GM19395 (cell line): ENCODE data around the gene IARS2.
A peak's percentile ranks its signal among the peaks of the same experiment; 100 is the strongest.
"Not testable (repeated sequence)": the region's sequence is repeated elsewhere in the genome, so short reads cannot be mapped to it uniquely, and the experiment has no call there.

Experiments used
- ATAC-seq: cut with Tn5 transposase; IDR thresholded peaks from one replicate; pipeline ENCODE4 v1.9.1; 2021; ENCODE audit warnings: mild to moderate bottlenecking, moderate library complexity; ENCODE audit not compliant: unreplicated experiment

Gene IARS2

GRCh38 chr1:220110473-220110872 lies 16.5 kb downstream of the IARS2 start:
- ATAC-seq, result not testable (repeated sequence)

GRCh38 chr1:220112600-220112999 lies 18.7 kb downstream of the IARS2 start:
- ATAC-seq, result not testable (repeated sequence)

GRCh38 chr1:220113136-220113695 lies 19.3 kb downstream of the IARS2 start:
- ATAC-seq, result peak; percentile 80

- no peak for ATAC-seq
Observed at GRCh38 chr1:220119043-220119512, 25.1 kb downstream of the IARS2 start.

GRCh38 chr1:220121791-220122530 lies 28.0 kb downstream of the IARS2 start:
- ATAC-seq, result no peak

GRCh38 chr1:220123066-220123465 lies 29.1 kb downstream of the IARS2 start:
- no peak for ATAC-seq

- ATAC-seq, result no peak
Observed at GRCh38 chr1:220123889-220124288, 30.0 kb downstream of the IARS2 start.

- no peak for ATAC-seq
Observed at GRCh38 chr1:220124542-220124941, 30.6 kb downstream of the IARS2 start.

- no peak for ATAC-seq
Observed at GRCh38 chr1:220127076-220127475, 33.1 kb downstream of the IARS2 start.

- ATAC-seq, result no peak
Observed at GRCh38 chr1:220129479-220130210, 35.7 kb downstream of the IARS2 start.

- ATAC-seq, result no peak
Observed at GRCh38 chr1:220135755-220136154, 41.8 kb downstream of the IARS2 start.

- ATAC-seq, result no peak
Observed at GRCh38 chr1:220137019-220137786, 43.3 kb downstream of the IARS2 start.

GRCh38 chr1:220139966-220140365 lies 46.0 kb downstream of the IARS2 start:
- no peak for ATAC-seq

GRCh38 chr1:220144051-220144450 lies 50.1 kb downstream of the IARS2 start:
- ATAC-seq, result no peak

- no peak for ATAC-seq
Observed at GRCh38 chr1:220149742-220150141, 55.8 kb downstream of the IARS2 start.

- no peak for ATAC-seq
Observed at GRCh38 chr1:220151454-220151853, 57.5 kb downstream of the IARS2 start.

GRCh38 chr1:220153147-220153546 lies 59.2 kb downstream of the IARS2 start:
- no peak for ATAC-seq

GRCh38 chr1:220156620-220157146 lies 62.8 kb downstream of the IARS2 start:
- ATAC-seq, result no peak

GRCh38 chr1:220157738-220158137 lies 63.8 kb downstream of the IARS2 start:
- no peak for ATAC-seq

- ATAC-seq, result not testable (repeated sequence)
Observed at GRCh38 chr1:220158530-220158929, 64.6 kb downstream of the IARS2 start.

GRCh38 chr1:220159041-220159440 lies 65.1 kb downstream of the IARS2 start:
- ATAC-seq, result no peak
